NCI-H774 (cell line): ENCODE data around the gene TMEM91.
"Not testable (repeated sequence)": the region's sequence is repeated elsewhere in the genome, so short reads cannot be mapped to it uniquely, and the experiment has no call there.

Experiments
- DNase-seq: peaks from one replicate; lab custom pipeline; 2025; lab: John Stamatoyannopoulos, UW

The TMEM91 gene

DNA sequence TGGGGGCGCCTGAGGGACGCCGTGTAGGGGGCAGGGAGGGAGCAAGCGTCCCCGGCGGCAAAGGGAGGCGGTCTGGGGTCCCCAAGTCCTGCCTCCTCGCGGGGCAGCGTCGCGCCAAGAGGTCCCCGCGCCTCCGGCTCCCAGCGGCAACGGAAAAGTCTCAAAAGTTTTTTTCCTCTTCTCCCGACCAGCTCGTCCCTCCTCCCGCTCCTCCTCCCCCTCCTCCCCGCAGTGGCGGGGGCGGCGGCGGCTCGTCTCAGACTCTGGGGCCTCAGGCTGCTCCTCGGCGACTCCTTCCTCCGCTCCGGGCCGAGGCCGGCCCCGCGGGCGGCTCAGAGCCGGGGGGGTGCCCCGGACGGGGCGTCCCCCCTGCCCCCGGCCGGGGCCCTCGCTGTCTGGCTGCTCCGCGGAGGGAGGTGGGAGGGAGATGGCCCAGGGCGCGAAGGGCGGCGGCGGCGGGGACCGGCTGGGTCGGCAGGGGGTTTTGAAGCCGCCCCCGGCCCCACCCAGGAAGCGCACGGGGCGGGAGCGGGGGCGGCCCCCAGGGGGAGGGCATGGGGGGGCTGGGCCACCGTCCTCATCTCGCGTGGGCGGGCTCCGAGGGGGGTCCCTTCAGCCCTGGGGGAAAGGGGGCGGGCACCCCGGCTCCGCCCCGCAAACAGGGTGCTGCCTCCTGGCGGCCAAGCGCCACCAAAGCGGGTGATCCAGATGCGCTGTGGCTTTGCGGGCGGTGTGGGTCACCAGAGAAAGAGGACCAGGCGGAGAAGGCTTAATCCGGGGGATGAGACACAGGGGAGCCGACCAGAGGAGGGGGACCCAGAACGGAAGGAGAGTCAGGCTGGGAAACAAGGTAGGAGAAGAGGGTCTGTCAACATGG lies 22.6 kb upstream of the TMEM91 start, which contains the start of gene TGFB1:
TGFB1 (minus strand) TSS at position 457 of the 877 bp plus-strand sequence. CDS start 878 bp downstream, outside the sequence.
- peak; percentile 9 for DNase-seq

DNA sequence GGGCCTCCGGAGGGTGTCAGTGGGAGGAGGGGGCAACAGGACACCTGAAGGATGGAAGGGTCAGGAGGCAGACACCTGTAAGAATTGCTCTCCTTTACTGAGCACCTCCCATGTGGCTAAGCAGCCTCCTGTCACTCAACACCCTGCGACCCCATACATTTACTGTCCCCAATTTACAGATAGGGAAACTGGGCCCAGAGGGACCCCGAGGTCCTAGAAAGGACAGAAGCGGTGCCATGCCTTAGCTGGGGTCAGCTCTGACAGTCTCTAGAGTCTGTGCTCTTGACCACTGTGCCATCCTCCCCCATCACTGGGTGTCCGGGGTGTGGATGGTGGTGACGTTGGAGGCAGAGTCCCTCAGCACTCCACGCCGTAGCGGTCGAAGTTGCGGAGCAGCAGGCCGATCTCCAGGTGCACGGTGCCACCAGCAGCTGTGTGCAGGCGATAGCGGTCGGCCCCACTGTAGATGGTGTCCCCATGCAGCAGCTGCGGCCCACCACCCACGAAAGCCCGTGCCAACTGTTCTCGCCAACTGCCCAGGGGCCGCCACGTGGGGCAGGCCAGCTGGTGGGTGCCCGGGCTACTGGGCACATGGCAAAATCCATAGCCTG lies 21.9 kb upstream of the TMEM91 start:
- no peak for DNase-seq

DNA sequence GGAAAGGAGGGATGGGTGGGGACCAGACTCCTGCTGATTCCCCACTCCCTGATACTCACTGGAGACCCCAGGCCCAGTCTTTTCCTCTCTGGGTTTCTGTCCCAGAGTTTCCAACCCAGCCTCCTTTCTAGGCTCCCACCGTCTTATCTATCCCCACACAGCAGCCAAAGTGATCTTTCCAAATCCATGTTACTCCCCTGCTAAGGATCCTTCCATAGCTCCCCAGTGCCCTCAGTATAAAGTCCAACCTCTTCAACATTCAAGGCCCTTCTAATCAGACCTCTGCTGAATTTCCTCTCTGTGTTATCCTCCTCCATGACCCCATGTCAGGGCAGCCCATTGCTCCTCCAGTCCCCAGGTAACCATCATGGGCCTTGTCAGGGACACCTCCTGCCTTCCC lies 21.3 kb upstream of the TMEM91 start:
- DNase-seq = no peak

- no peak for DNase-seq
Observed at GRCh38 chr19:41355802-41356201, 20.5 kb upstream of the TMEM91 start.

GRCh38 chr19:41356984-41357739 lies 19.2 kb upstream of the TMEM91 start:
- DNase-seq = no peak

DNA sequence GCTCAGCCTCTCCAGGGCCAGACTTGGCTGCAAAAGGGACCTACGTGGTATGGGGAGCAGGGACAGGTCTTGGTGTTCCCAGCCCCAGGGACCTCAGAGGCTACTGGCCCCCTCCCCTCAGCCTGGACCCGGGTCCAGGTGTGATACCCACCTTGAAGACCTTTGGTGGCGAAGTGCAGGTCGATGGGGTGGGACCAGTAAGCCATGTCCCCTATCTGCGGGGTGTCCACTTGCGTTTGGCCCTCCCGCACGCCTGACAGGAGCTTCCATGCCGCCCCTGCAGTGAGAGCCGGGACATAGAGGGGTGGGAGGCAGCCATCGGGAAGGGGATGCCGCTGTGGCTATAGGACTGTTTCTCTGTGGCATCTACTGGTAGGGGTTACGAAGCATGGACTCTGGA lies 18.6 kb upstream of the TMEM91 start:
- DNase-seq = no peak

DNA sequence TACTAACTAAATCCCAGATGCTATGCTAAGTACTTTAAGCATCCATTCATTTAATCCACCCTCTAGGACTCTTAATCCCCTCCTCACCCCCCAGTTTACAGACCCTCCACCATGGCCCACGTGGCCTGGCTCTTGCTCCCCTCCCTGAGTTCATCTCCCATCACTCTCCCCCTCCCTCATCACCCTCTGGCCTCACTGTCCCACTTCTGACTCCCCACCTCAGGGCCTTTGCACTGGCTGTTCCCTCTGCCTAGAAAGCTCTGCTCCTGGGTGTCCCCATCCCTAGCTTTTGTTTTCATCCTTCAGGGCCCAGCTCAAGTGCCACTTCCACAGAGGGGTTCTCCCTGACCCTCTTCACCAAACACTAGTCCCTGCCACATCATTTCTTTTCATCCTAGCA lies 16.6 kb upstream of the TMEM91 start:
- no peak for DNase-seq

DNA sequence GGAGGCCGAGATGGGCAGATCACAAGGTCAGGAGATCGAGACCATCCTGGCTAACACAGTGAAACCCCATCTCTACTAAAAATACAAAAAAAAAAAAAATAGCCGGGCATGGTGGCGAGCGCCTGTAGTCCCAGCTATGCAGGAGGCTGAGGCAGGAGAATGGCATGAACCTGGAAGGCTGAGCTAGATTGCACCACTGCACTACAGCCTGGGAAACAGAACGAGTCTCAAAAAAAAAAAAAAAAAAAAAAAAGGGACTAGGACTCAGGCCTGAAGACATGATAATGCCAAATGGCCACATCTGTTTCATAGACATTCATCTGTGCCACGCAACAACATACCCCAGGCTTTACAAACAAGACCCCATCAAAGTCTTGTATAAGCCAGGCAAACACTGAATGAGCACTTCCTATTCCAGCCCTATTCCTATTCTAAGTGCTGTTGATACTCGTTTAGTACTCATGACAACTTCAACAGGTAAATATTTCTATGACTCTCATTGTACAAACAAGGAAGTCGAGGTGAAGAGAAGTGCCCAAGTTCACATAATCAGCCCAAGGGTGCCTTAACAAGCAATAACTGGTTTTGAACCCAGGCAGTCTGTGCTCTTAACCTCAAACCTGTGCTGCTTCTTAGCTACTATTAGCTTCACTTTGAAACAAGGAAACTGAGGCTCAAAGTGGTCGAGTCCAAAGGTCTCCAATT lies 14.0 kb upstream of the TMEM91 start:
- peak; percentile 24 for DNase-seq

GRCh38 chr19:41363371-41363752 lies 13.0 kb upstream of the TMEM91 start:
- DNase-seq = no peak

- DNase-seq = peak; percentile 95
Observed at GRCh38 chr19:41363753-41364523, 12.4 kb upstream of the TMEM91 start, which contains the start of gene B9D2. Gene B9D2 (minus strand): TSS chr19:41364149. CDS start chr19:41363519, 630 bp downstream.

- no peak for DNase-seq
Observed at GRCh38 chr19:41364524-41365391, 11.6 kb upstream of the TMEM91 start.

DNA sequence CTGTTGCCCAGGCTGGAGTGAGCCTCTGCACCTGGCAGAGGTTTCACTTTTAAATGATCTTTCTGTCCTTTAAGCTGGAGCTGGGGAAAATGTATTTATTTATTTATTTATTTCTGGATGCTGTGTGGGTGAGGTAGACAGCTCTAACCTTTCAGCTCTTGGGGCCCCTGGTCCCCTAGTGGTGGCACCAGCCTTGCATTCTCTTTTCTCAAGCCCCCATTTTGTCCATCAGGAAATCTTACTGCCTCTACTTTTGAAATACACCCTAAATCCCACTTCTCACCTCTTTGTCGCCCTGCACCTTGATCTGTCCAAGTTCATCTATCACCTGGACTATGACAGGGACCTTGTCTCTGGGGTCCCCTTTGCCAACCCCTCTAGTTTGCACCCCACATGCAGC lies 10.2 kb upstream of the TMEM91 start:
- no peak for DNase-seq

DNA sequence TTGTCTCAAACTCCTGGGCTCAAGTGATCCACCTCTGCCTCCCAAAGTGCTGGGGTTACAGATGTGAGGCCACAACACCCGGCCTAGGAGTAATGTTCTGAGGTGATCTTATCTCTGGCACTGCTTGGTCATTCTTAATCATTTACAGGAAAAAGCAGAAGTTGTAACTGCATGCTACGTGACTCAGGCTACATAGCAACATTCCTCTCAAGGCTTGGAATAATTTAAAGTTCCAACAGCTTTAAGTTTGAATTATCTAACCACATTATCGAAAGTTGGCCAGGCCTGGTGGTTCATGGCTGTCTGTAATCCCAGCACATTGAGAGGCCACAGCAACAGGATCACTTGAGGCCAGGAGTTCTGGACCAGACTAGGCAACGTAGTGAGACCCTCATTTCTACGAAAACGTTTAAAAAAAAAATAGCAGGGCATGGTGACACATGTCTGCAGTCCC lies 8.5 kb upstream of the TMEM91 start:
- DNase-seq = no peak

GRCh38 chr19:41369769-41370168 lies 6.6 kb upstream of the TMEM91 start:
- DNase-seq = no peak

DNA sequence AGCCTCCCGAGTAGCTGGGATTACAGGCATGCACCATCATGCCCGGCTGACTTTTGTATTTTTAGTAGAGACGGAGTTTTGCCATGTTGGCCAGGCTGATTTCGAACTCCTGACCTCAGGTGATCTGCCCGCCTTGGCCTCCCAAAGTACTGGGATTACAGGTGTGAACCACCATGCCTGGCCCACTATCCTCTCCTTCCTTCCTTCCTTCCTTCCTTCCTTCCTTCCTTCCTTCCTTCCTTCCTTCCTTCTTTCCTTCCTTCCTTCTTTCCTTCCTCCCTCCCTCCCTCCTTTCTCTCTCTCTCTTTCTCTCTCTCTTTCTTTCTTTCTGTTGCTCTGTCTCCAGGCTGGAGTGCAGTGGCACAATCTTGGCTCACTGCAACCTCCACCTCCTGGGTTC lies 5.2 kb upstream of the TMEM91 start:
- not testable (repeated sequence) for DNase-seq

DNA sequence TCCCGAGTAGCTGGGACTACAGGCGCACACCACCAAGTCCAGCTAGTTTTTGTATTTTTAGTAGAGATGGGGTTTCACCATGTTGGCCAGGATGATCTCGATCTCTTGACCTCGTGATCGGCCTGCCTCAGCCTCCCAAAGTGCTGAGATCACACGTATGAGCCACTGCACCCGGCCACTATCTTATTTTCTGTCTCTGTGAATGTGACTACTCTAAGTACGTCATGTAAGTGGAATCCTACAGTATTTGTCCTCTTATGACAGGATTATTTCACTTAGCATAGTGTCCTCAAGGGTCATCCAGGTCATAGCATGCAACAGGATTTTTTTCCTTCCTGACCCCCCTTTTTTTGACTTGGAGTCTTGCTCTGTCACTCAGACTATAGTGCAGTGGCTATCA lies 4.8 kb upstream of the TMEM91 start:
- DNase-seq = no peak

DNA sequence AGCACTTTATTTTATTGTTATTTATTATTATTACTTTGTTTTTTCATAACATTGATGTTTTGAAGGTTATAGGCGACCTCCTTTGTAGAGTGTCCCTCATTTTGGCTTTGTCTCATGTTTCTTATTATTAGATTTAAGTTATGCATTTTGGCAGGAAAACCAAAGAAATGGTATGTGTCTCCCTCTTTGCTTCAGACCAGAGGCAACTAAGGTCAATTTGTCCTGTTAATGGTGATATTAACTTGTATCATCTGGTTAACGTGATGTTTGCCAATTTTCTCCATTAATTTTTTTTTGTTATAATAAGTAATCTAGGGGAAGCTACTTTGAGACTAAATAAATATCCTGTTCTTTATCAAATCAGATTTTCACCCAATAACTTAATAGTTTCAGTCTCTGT lies 3.8 kb upstream of the TMEM91 start:
- DNase-seq = no peak

GRCh38 chr19:41373993-41374392 lies 2.3 kb upstream of the TMEM91 start:
- DNase-seq = peak; percentile 79

DNA sequence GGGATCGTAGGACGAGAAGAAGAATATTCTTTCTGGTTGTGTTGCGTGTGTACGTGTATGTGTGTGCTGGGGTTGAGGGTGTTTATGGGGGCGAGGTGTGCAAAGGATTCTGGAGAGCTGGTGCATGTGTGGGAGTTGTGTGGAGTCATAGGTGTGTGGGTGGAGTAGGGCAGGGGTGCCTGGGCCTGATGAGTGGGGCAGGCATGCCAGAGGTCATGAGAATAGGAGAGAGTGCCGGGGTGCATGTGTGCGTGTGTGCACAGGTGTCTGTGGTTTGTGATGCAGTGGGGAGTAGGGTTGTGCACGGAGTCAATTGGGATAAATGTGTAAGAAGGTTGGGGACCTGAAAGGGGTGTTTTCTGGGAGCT lies 649 bp downstream of the TMEM91 start:
- no peak for DNase-seq
